ENCODE measurements around the gene EPS8. TPM values are rescaled to one million over a fixed set of nuclear protein-coding genes. Genes with fewer than 3 reads are reported as not detected.

The EPS8 gene
- total RNA-seq, 4 donors from 2014 or later: 93.7 to 173 (median 109) TPM

DNA sequence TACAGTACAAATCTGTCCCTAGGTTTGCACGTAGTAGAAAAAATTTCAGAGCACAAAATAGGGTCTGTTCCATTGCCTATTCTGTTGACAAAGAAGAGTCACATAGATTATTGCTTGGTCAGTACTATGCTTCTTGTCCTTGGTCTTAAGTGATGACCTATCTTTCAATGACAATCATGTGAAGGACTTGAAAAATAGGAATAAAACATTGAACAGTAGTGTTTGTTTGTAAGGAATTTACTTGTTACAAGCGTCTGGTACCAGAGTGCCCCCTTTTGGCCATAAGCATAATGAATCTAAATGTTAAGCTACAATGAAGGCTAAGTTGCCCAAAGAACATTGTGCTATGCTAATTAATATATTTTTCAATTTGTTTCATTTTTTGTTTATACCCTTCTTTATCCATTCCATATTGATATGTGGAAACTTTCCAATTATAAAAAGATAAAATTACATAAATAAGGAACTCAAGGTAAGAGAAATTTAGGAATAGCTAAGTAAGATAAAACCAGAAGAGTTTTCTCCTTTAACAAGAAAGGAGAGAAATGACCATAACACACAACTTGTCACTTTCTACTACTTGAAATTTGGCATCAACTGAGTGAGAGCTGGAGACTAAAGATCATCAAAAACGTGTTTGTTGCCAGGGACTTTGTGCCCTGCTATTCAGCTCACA, 204.7 kb downstream of the EPS8 start:
- intact Hi-C loops (cut with DNase I; ENCODE audit: low total_unique reads): loop anchor here (5.0 to 10.0 kb wide), 2 partner anchors 273 to 310 kb away; no protein-coding TSS in a partner anchor
- no peaks in the 10 kb centered on the region for H3K27me3 ChIP-seq
- no peaks in the 10 kb centered on the region for H3K9me3 ChIP-seq
- no peak overlapping the region for H3K27ac ChIP-seq
- peak in 1 of 2 donors; percentile 51 for DNase-seq
- TF ChIP-seq POLR2A (IDR thresholded peaks at IDR 0.05): no peak
- TF ChIP-seq, protein P1, sequence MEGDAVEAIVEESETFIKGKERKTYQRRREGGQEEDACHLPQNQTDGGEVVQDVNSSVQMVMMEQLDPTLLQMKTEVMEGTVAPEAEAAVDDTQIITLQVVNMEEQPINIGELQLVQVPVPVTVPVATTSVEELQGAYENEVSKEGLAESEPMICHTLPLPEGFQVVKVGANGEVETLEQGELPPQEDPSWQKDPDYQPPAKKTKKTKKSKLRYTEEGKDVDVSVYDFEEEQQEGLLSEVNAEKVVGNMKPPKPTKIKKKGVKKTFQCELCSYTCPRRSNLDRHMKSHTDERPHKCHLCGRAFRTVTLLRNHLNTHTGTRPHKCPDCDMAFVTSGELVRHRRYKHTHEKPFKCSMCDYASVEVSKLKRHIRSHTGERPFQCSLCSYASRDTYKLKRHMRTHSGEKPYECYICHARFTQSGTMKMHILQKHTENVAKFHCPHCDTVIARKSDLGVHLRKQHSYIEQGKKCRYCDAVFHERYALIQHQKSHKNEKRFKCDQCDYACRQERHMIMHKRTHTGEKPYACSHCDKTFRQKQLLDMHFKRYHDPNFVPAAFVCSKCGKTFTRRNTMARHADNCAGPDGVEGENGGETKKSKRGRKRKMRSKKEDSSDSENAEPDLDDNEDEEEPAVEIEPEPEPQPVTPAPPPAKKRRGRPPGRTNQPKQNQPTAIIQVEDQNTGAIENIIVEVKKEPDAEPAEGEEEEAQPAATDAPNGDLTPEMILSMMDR (IDR thresholded peaks at IDR 0.05): peak; percentile 56 to 81 (median 76)
- no peaks in the 10 kb centered on the region for H3K4me1 ChIP-seq
- no peak overlapping the region for H3K4me3 ChIP-seq
- no peaks in the 10 kb centered on the region for H3K36me3 ChIP-seq

GRCh38 chr12:15583804-15584203, 205.4 kb downstream of the EPS8 start:
- H3K36me3 ChIP-seq: no peaks in the 10 kb centered on the region
- no peak overlapping the region for H3K4me3 ChIP-seq
- no peak for DNase-seq
- H3K27me3 ChIP-seq: no peaks in the 10 kb centered on the region
- intact Hi-C loops (cut with DNase I; ENCODE audit: low total_unique reads): loop anchor here (10.0 kb wide), 1 partner anchor 309 kb away; no protein-coding TSS in a partner anchor
- no peaks in the 10 kb centered on the region for H3K4me1 ChIP-seq
- H3K9me3 ChIP-seq: no peaks in the 10 kb centered on the region
- TF ChIP-seq, protein P1 (IDR thresholded peaks at IDR 0.05): no peak
- no peak for TF ChIP-seq POLR2A (IDR thresholded peaks at IDR 0.05)
- H3K27ac ChIP-seq: no peak overlapping the region

DNA sequence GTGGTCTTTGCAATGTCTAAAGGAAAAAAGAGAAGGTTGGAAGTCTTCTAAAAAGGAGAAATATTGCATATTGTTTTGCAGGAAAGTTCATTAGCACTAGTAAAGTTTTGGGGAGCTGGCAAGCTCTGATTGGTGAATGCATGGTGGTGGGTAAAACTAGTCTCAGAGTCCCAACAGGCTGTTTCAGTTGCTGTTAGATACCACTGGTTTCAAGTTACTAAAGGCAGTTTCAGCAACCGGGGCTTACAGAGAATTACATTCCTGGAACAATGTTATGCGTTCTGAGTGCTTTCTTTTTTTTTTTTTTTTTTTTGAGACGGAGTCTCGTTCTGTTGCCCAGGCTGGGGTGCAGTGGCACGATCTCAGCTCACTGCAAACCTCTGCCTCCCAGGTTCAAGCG, 208.2 kb downstream of the EPS8 start:
- intact Hi-C loops (cut with DNase I; ENCODE audit: low total_unique reads): loop anchor here (10.0 kb wide), 1 partner anchor 306 kb away; no protein-coding TSS in a partner anchor
- Histone ChIP-seq H3K27ac (no peak overlapping the region), H3K4me1 (no peaks in the 10 kb centered on the region), H3K4me3 (no peak overlapping the region), H3K9me3 (no peaks in the 10 kb centered on the region), H3K36me3 (no peaks in the 10 kb centered on the region), H3K27me3 (no peaks in the 10 kb centered on the region)
- no peak for DNase-seq
- TF ChIP-seq, protein P1 (IDR thresholded peaks at IDR 0.05): no peak
- no peak for TF ChIP-seq POLR2A (IDR thresholded peaks at IDR 0.05)

DNA sequence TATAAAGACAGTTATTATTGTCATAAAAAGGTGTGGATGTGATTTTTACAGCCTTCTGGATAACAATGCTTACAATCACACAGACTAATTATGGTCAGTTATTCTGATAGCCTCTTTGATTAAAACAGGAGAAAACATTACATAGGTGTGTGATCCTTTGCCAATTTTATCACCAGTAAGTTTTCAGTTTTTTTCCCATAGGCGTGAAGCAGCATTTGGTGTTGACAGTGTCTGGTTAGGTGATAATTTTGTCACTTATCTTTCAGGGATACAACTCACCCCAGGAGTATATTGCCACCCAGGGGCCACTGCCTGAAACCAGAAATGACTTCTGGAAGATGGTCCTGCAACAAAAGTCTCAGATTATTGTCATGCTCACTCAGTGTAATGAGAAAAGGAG, 208.8 kb downstream of the EPS8 start:
- Histone ChIP-seq H3K36me3 (no peaks in the 10 kb centered on the region), H3K27ac (no peak overlapping the region), H3K4me1 (no peaks in the 10 kb centered on the region), H3K4me3 (no peak overlapping the region), H3K27me3 (no peaks in the 10 kb centered on the region), H3K9me3 (no peaks in the 10 kb centered on the region)
- TF ChIP-seq POLR2A (IDR thresholded peaks at IDR 0.05): no peak
- TF ChIP-seq, protein P1 (IDR thresholded peaks at IDR 0.05): no peak
- intact Hi-C loops (cut with DNase I; ENCODE audit: low total_unique reads): loop anchor here (10.0 kb wide), 1 partner anchor 306 kb away; no protein-coding TSS in a partner anchor
- no peak for DNase-seq

DNA sequence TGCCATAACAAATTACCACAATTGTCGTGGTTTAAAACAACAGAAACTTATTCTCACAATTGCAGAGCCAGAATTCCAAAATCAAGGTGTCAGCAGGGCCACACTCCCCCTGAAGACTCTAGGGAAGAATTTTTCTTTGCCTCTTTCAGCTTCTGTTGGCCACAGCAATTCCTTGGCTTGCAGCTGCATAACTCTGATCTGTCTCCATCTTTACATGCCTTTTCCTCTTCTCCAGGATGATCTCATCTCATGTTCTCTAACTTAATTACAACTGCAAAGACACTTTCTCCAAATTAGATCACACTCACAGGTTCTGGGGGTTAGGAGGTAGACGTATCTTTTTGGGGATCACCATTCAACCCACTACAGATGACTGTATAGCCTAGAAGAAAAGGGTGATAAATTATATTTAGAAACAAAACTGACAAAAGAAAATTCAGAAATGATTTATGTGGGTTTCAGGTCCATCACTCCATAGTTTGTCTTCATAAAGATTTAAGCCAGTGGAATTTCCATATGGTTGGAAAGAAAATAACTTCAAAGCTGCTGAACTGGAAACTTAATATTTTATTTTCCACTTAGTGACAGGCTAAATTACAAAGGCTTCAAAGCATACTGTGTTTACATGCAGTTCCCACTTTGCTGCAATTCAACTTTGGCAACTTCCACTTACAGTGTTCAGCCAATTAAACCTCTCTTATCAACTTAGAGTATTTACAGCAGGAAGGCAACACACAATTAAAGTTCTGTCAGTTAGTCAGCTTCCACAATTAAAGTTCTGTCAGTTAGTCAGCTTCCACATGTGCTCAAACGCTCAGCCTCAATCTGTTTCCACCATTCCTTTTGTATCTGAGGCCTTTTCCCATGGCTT, 213.3 kb downstream of the EPS8 start:
- no peak for TF ChIP-seq POLR2A (IDR thresholded peaks at IDR 0.05)
- TF ChIP-seq, protein P1 (IDR thresholded peaks at IDR 0.05): no peak
- Histone ChIP-seq H3K27me3 (no peaks in the 10 kb centered on the region), H3K27ac (peak overlapping the region in 1 of 2 donors; percentile 55), H3K9me3 (no peaks in the 10 kb centered on the region), H3K4me1 (no peaks in the 10 kb centered on the region), H3K4me3 (no peak overlapping the region), H3K36me3 (no peaks in the 10 kb centered on the region)
- DNase-seq: no peak
- intact Hi-C loops (cut with DNase I; ENCODE audit: low total_unique reads): no loop called here
